HG03558 (cell line): ENCODE data around the gene PEBP1.

Experiments
- ATAC-seq: cut with Tn5 transposase; IDR thresholded peaks from one replicate; pipeline ENCODE4 v1.9.1; 2021; ENCODE audit warnings: moderate number of reproducible peaks; ENCODE audit not compliant: unreplicated experiment; ENCODE audit errors: extremely low read depth

PEBP1 gene

GRCh38 chr12:118188690-118189371 lies 52.9 kb downstream of the PEBP1 start:
- no peak for ATAC-seq

GRCh38 chr12:118189741-118190191 lies 53.8 kb downstream of the PEBP1 start:
- ATAC-seq = no peak

- ATAC-seq = no peak
Observed at GRCh38 chr12:118190266-118190665, 54.3 kb downstream of the PEBP1 start.

- ATAC-seq = no peak
Observed at GRCh38 chr12:118193477-118193876, 57.6 kb downstream of the PEBP1 start.

GRCh38 chr12:118193958-118194357 lies 58.0 kb downstream of the PEBP1 start:
- ATAC-seq = no peak
